Measurements from ENCODE around the gene RPTOR. TPM values are rescaled to one million over a fixed set of nuclear protein-coding genes. Genes with fewer than 3 reads are reported as not detected.

Gene RPTOR
- total RNA-seq, 2 experiments from 2014 or later: 48.1 to 87.8 TPM

- Histone ChIP-seq H3K4me3 (ENCODE audit: low read depth, low read length, poor library complexity, severe bottlenecking) (no peak overlapping the region), H3K9me2 (ENCODE audit: insufficient read depth, low read length) (no peaks in the 10 kb centered on the region), H3K27ac (ENCODE audit: low read depth, low read length, poor library complexity, severe bottlenecking) (no peak overlapping the region), H3K4me2 (ENCODE audit: low read length) (no peak overlapping the region), H4K20me1 (ENCODE audit: insufficient read depth, low read length) (no peaks in the 10 kb centered on the region), H3K79me2 (ENCODE audit: insufficient read depth, low read depth, low read length) (no peaks in the 10 kb centered on the region; the same call in 1 of the 2 replicates), H3K36me3 (ENCODE audit: insufficient read depth, low read length) (peaks cover 8% of the 10 kb centered on the region; the same call in 1 of the 2 replicates), H3K9me3 (ENCODE audit: low read length) (no peaks in the 10 kb centered on the region), H3K4me1 (ENCODE audit: insufficient read depth, low read length, poor library complexity, severe bottlenecking) (peaks cover 70% of the 10 kb centered on the region), H2AFZ (ENCODE audit: low read length) (no peak overlapping the region)
- DNase-seq (ENCODE audit: low spot score): no peak
- BruUV-seq (replicated peaks): no TSS peak
- ChIA-PET POLR2A (no interaction called here), CTCF (ENCODE audit: unreplicated experiment) (no interaction called here)
- intact Hi-C loops (cut with micrococcal nuclease; ENCODE audit: unreplicated experiment): no loop called here
- TF ChIP-seq EZH2phosphoT487 (IDR thresholded peaks at IDR 0.05; ENCODE audit: borderline replicate concordance, low read depth, low read length): no peak
Measured at GRCh38 chr17:80769516-80769915, 224.9 kb downstream of the RPTOR start.

DNA sequence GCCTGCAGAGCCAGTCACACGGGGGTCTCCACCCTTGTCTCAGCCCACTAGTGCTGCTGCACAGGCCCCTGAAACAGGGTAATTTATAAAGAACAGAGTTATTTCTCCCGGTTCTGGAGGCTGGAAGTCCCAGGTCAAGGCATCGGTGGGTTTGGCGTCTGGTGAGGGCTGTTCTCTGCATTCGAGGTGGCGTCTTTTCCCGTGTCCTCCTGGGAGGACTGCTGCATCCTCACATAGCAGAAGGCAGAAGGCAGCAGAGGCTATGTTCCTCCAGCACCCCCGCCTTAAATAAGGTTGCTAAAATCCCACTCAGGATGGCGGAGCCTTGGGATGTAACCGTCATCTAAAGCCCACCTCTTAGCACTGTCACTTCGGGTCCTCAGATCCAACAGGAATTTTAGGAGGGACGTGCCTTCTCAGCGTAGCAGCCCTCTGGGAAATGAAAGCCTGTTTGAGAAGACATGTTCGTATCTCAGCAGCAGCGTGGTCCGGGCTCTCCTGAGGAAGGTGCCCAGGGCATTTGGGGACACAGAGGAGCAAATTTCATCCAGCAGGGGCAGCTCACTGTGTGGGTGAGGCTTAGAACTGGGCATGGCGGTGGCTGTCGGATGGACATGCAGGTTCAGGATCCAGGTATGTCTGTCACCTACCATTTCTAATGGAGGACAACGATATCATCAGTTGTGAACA is 225.4 kb downstream of the RPTOR start:
- TF ChIP-seq EZH2phosphoT487 (IDR thresholded peaks at IDR 0.05; ENCODE audit: borderline replicate concordance, low read depth, low read length): no peak
- TF ChIP-seq CTCF (conservative IDR thresholded peaks at IDR 0.05; ENCODE audit: low read length): no peak
- Histone ChIP-seq H3K9me3 (ENCODE audit: low read length) (no peaks in the 10 kb centered on the region), H3K9me2 (ENCODE audit: insufficient read depth, low read length) (no peaks in the 10 kb centered on the region), H2AFZ (ENCODE audit: low read length) (no peak overlapping the region), H4K20me1 (ENCODE audit: insufficient read depth, low read length) (no peaks in the 10 kb centered on the region), H3K36me3 (ENCODE audit: insufficient read depth, low read length) (peaks cover 9% of the 10 kb centered on the region; the same call in 1 of the 2 replicates), H3K27ac (ENCODE audit: low read depth, low read length, poor library complexity, severe bottlenecking) (no peak overlapping the region), H3K4me3 (ENCODE audit: low read depth, low read length, poor library complexity, severe bottlenecking) (no peak overlapping the region), H3K4me1 (ENCODE audit: insufficient read depth, low read length, poor library complexity, severe bottlenecking) (peaks cover 71% of the 10 kb centered on the region), H3K79me2 (ENCODE audit: insufficient read depth, low read depth, low read length) (no peaks in the 10 kb centered on the region; the same call in 1 of the 2 replicates), H3K4me2 (ENCODE audit: low read length) (no peak overlapping the region)
- no TSS peak for BruUV-seq (replicated peaks)
- intact Hi-C loops (cut with micrococcal nuclease; ENCODE audit: unreplicated experiment): no loop called here
- ChIA-PET CTCF (ENCODE audit: unreplicated experiment) (no interaction called here), POLR2A (no interaction called here)
- no peak for DNase-seq (ENCODE audit: low spot score)

GRCh38 chr17:80770881-80771611 is 226.4 kb downstream of the RPTOR start:
- no peaks in the 10 kb centered on the region for H3K9me3 ChIP-seq (ENCODE audit: low read length)
- H3K4me1 ChIP-seq (ENCODE audit: insufficient read depth, low read length, poor library complexity, severe bottlenecking): peaks cover 71% of the 10 kb centered on the region
- no peak overlapping the region for H3K4me3 ChIP-seq (ENCODE audit: low read depth, low read length, poor library complexity, severe bottlenecking)
- POLR2A ChIA-PET: no interaction called here
- peaks cover 9% of the 10 kb centered on the region; the same call in 1 of the 2 replicates for H3K36me3 ChIP-seq (ENCODE audit: insufficient read depth, low read length)
- no peaks in the 10 kb centered on the region for H3K9me2 ChIP-seq (ENCODE audit: insufficient read depth, low read length)
- BruUV-seq (replicated peaks): no TSS peak
- no peak overlapping the region for H3K27ac ChIP-seq (ENCODE audit: low read depth, low read length, poor library complexity, severe bottlenecking)
- H2AFZ ChIP-seq (ENCODE audit: low read length): no peak overlapping the region
- intact Hi-C loops (cut with micrococcal nuclease; ENCODE audit: unreplicated experiment): no loop called here
- no peaks in the 10 kb centered on the region for H4K20me1 ChIP-seq (ENCODE audit: insufficient read depth, low read length)
- no peak for DNase-seq (ENCODE audit: low spot score)
- TF ChIP-seq EZH2phosphoT487 (IDR thresholded peaks at IDR 0.05; ENCODE audit: borderline replicate concordance, low read depth, low read length) (no peak), CTCF (conservative IDR thresholded peaks at IDR 0.05; ENCODE audit: low read length) (no peak)
- H3K79me2 ChIP-seq (ENCODE audit: insufficient read depth, low read depth, low read length): no peaks in the 10 kb centered on the region; the same call in 1 of the 2 replicates
- CTCF ChIA-PET (ENCODE audit: unreplicated experiment): no interaction called here
- no peak overlapping the region for H3K4me2 ChIP-seq (ENCODE audit: low read length)

Data from OCI-LY7 (cell line).